Parathyroid adenoma (tissue), 2 donors: ENCODE measurements around the gene AGAP1.

ENCODE experiments used
- H2AFZ ChIP-seq: fragments of 300-600 bp; sonication (generic); one replicate; pipeline ENCODE4 v1.7.0; 2017; ENCODE audit warnings: antibody characterized with exemption, mild to moderate bottlenecking
- H3K27ac ChIP-seq: fragments of 300-600 bp; sonication (generic); one replicate; pipeline ENCODE4 v1.7.0; 2017
- H3K27me3 ChIP-seq: fragments of 300-600 bp; sonication (generic); one replicate; pipeline ENCODE4 v1.7.0; 2017; ENCODE audit warnings: low read length; ENCODE audit not compliant: control insufficient read depth, insufficient read depth
- H3K36me3 ChIP-seq: fragments of 300-600 bp; sonication (generic); one replicate; pipeline ENCODE4 v1.7.0; 2017; ENCODE audit warnings: low read length; ENCODE audit not compliant: control insufficient read depth, insufficient read depth
- H3K4me1 ChIP-seq: fragments of 300-600 bp; sonication (generic); one replicate; pipeline ENCODE4 v1.7.0; 2017; ENCODE audit warnings: control low read depth
- H3K4me2 ChIP-seq: fragments of 300-600 bp; sonication (generic); one replicate; pipeline ENCODE4 v1.7.0; 2017; ENCODE audit warnings: low read length
- H3K4me3 ChIP-seq: fragments of 300-600 bp; sonication (generic); one replicate; pipeline ENCODE4 v1.7.0; 2017; ENCODE audit warnings: low read depth, low read length
- H3K79me2 ChIP-seq: fragments of 300-600 bp; sonication (generic); one replicate; pipeline ENCODE4 v1.7.0; 2017; ENCODE audit warnings: control low read depth
- H3K9ac ChIP-seq: fragments of 300-600 bp; sonication (generic); one replicate; pipeline ENCODE4 v1.7.0; 2017; ENCODE audit warnings: mild to moderate bottlenecking
- H3K9me3 ChIP-seq: fragments of 300-600 bp; sonication (generic); one replicate; pipeline ENCODE4 v1.7.0; 2017; ENCODE audit warnings: low read length; ENCODE audit not compliant: control insufficient read depth
- CTCF ChIP-seq: fragments of 300-600 bp; sonication (generic); IDR thresholded peaks from one replicate; pipeline ENCODE4 v1.7.0; 2017; ENCODE audit warnings: antibody characterized with exemption, mild to moderate bottlenecking
- donor health status: primary hyperparathyroidism.

AGAP1 gene

GRCh38 chr2:235958931-235959410 is 465.1 kb downstream of the AGAP1 start:
- Histone ChIP-seq H3K27ac (no peak overlapping the region), H3K4me1 (no peaks in the 10 kb centered on the region), H3K27me3 (no peaks in the 10 kb centered on the region), H3K9me3 (no peaks in the 10 kb centered on the region), H3K4me2 (no peak overlapping the region), H3K79me2 (no peaks in the 10 kb centered on the region), H2AFZ (no peak overlapping the region), H3K4me3 (no peak overlapping the region), H3K36me3 (no peaks in the 10 kb centered on the region), H3K9ac (no peak overlapping the region)
- no peak for TF ChIP-seq CTCF

- no peak overlapping the region for H3K4me2 ChIP-seq
- no peak for TF ChIP-seq CTCF
- H3K27me3 ChIP-seq: no peaks in the 10 kb centered on the region
- no peak overlapping the region for H3K4me3 ChIP-seq
- H3K27ac ChIP-seq: no peak overlapping the region
- H2AFZ ChIP-seq: no peak overlapping the region
- no peak overlapping the region for H3K9ac ChIP-seq
- H3K9me3 ChIP-seq: no peaks in the 10 kb centered on the region
- H3K36me3 ChIP-seq: no peaks in the 10 kb centered on the region
- no peaks in the 10 kb centered on the region for H3K79me2 ChIP-seq
- no peaks in the 10 kb centered on the region for H3K4me1 ChIP-seq
Measured at GRCh38 chr2:235960011-235960715, 466.3 kb downstream of the AGAP1 start.

- Histone ChIP-seq H3K9me3 (no peaks in the 10 kb centered on the region), H3K4me3 (no peak overlapping the region), H3K79me2 (no peaks in the 10 kb centered on the region), H2AFZ (no peak overlapping the region), H3K4me2 (no peak overlapping the region), H3K27me3 (no peaks in the 10 kb centered on the region), H3K27ac (no peak overlapping the region), H3K9ac (no peak overlapping the region), H3K4me1 (no peaks in the 10 kb centered on the region), H3K36me3 (no peaks in the 10 kb centered on the region)
- TF ChIP-seq CTCF: no peak
Measured at GRCh38 chr2:235960716-235961640, 467.1 kb downstream of the AGAP1 start.

GRCh38 chr2:235961711-235962110 is 467.9 kb downstream of the AGAP1 start:
- no peak for TF ChIP-seq CTCF
- Histone ChIP-seq H3K9ac (no peak overlapping the region), H3K79me2 (no peaks in the 10 kb centered on the region), H3K9me3 (no peaks in the 10 kb centered on the region), H3K36me3 (no peaks in the 10 kb centered on the region), H3K27me3 (no peaks in the 10 kb centered on the region), H3K27ac (no peak overlapping the region), H3K4me3 (no peak overlapping the region), H3K4me1 (no peaks in the 10 kb centered on the region), H2AFZ (no peak overlapping the region), H3K4me2 (no peak overlapping the region)
